Liver (tissue), 9 donors: ENCODE data around the gene MED25. TPM values are rescaled to one million over a fixed set of nuclear protein-coding genes. Genes with fewer than 3 reads are reported as not detected.

ENCODE experiments used
- DNase-seq: peaks from one replicate; pipeline ENCODE4 v3.0.0-alpha.2; 2017; ENCODE audit warnings: low spot score
- H3K27ac ChIP-seq, 2 donors: one replicate each; pipeline ENCODE4 v1.7.0; 2013; ENCODE audit warnings: inconsistent platforms in 2 of 2, low read length in 2 of 2, control low read depth in 1 of 2, low read depth in 1 of 2, mild to moderate bottlenecking in 1 of 2
- H3K27me3 ChIP-seq, 4 donors: one replicate each; pipeline versions ENCODE4 v1.6.1 to v1.7.0; 2013; ENCODE audit warnings: low read length in 3 of 4, inconsistent platforms in 1 of 4, mild to moderate bottlenecking in 1 of 4, moderate library complexity in 1 of 4; ENCODE audit not compliant: control insufficient read depth in 4 of 4, insufficient read depth in 4 of 4
- H3K36me3 ChIP-seq, 4 donors: one replicate each; pipeline versions ENCODE4 v1.6.1 to v1.7.0; 2013; ENCODE audit warnings: low read length in 3 of 4, mild to moderate bottlenecking in 3 of 4, low read depth in 1 of 4, moderate library complexity in 1 of 4; ENCODE audit not compliant: control insufficient read depth in 4 of 4, insufficient read depth in 3 of 4
- H3K4me1 ChIP-seq, 4 donors: one replicate each; pipeline versions ENCODE4 v1.6.1 to v1.7.0; 2013; ENCODE audit warnings: low read length in 3 of 4, mild to moderate bottlenecking in 3 of 4, moderate library complexity in 1 of 4; ENCODE audit not compliant: control insufficient read depth in 4 of 4, insufficient read depth in 4 of 4
- H3K4me3 ChIP-seq, 3 donors: one replicate each; pipeline versions ENCODE4 v1.6.1 to v1.7.0; 2013; ENCODE audit warnings: low read length in 3 of 3, control low read depth in 1 of 3, low read depth in 1 of 3, mild to moderate bottlenecking in 1 of 3
- H3K9ac ChIP-seq, 2 donors: one replicate each; pipeline ENCODE4 v1.7.0; 2013; ENCODE audit warnings: low read length in 2 of 2, mild to moderate bottlenecking in 2 of 2, moderate library complexity in 2 of 2, control low read depth in 1 of 2, low read depth in 1 of 2
- H3K9me3 ChIP-seq, 4 donors: one replicate each; pipeline versions ENCODE4 v1.6.1 to v1.7.0; 2013; ENCODE audit warnings: low read length in 3 of 4; ENCODE audit not compliant: control insufficient read depth in 4 of 4
- EGR1 ChIP-seq, 2 donors: IDR thresholded peaks; 2 replicates each; pipeline ENCODE4 v1.6.1; 2016 to 2018; ENCODE audit warnings: antibody characterized with exemption in 2 of 2, low read depth in 2 of 2
- FOXA1 ChIP-seq: IDR thresholded peaks from 2 replicates; pipeline ENCODE4 v1.6.1; 2016; ENCODE audit warnings: antibody characterized with exemption
- FOXA2 ChIP-seq: IDR thresholded peaks from 2 replicates; pipeline ENCODE4 v1.6.1; 2016; ENCODE audit warnings: antibody characterized with exemption
- GABPA ChIP-seq, 2 donors: IDR thresholded peaks in 1 of 2; conservative IDR thresholded peaks in 1 of 2; 2 replicates each; pipeline ENCODE4 v1.6.1; 2016; ENCODE audit warnings: antibody characterized with exemption in 2 of 2, mild to moderate bottlenecking in 1 of 2, moderate library complexity in 1 of 2
- HNF4A ChIP-seq, 2 donors: conservative IDR thresholded peaks; 2 replicates each; pipeline ENCODE4 v1.6.1; 2016; ENCODE audit warnings: antibody characterized with exemption in 2 of 2, mild to moderate bottlenecking in 2 of 2
- HNF4G ChIP-seq: IDR thresholded peaks from 2 replicates; pipeline ENCODE4 v1.6.1; 2016; ENCODE audit warnings: antibody characterized with exemption
- JUND ChIP-seq, 2 donors: IDR thresholded peaks; 2 replicates each; pipeline ENCODE4 v1.6.1; 2016; ENCODE audit warnings: antibody characterized with exemption in 2 of 2
- RAD21 ChIP-seq, 2 donors: IDR thresholded peaks; 2 replicates each; pipeline ENCODE4 v1.6.1; 2016; ENCODE audit warnings: antibody characterized with exemption in 2 of 2, mild to moderate bottlenecking in 2 of 2
- REST ChIP-seq: IDR thresholded peaks from 2 replicates; pipeline ENCODE4 v1.6.1; 2016; ENCODE audit warnings: antibody characterized with exemption, mild to moderate bottlenecking
- RXRA ChIP-seq, 2 donors: IDR thresholded peaks; 2 replicates each; pipeline ENCODE4 v1.6.1; 2017 to 2018; ENCODE audit warnings: antibody characterized with exemption in 2 of 2, mild to moderate bottlenecking in 1 of 2
- SP1 ChIP-seq: IDR thresholded peaks from 2 replicates; pipeline ENCODE4 v1.6.1; 2018; ENCODE audit warnings: antibody characterized with exemption, mild to moderate bottlenecking
- YY1 ChIP-seq: IDR thresholded peaks from 2 replicates; pipeline ENCODE4 v1.6.1; 2016; ENCODE audit warnings: antibody characterized with exemption, mild to moderate bottlenecking
- WGBS: extraction: QIAGEN DNeasy Blood & Tissue Kit; methylation state at CpG from one replicate; pipeline ENCODE4 v1.1.7; 2013; 5-methylcytosine and 5-hydroxymethylcytosine counted together
- polyA plus RNA-seq, 2 donors: library from polyadenylated mRNA; stranded (reverse) in 1 of 2; unstranded in 1 of 2; fragments of 200-250 nt in 1 of 2; fragments of >200 nt in 1 of 2; fragmentation: Nextera tagmentation in 1 of 2; extraction: Ambion mirVana in 1 of 2; gene quantifications; one replicate each; pipeline versions ENCODE4 v1.2.1 to v1.2.3, GENCODE V29; 2013 to 2015
- total RNA-seq, 2 donors: library from RNA; depleted of rRNA; stranded (reverse); fragments of >200 nt; gene quantifications; one replicate each; pipeline ENCODE4 v1.2.3, GENCODE V29; 2014
- TF ChIP-seq, protein P1 (sequence below): fragments of 150-350 bp; IDR thresholded peaks from 2 replicates; pipeline ENCODE4 v1.5.1; 2017; ENCODE audit warnings: improper control_type of control experiment, low read depth, low read length; ENCODE audit not compliant: missing input control
- TF ChIP-seq, protein P2 (sequence below): IDR thresholded peaks from 2 replicates; pipeline ENCODE4 v1.6.1; 2016; ENCODE audit warnings: antibody characterized with exemption
- TF ChIP-seq, protein P3 (sequence below): IDR thresholded peaks from 2 replicates; pipeline ENCODE4 v1.6.1; 2016; ENCODE audit warnings: antibody characterized with exemption
- donor health status: healthy.
- donor health status: healthy.
- donor health status: healthy.
- donor health status: healthy.
- donor health status: healthy.

Gene MED25
- total and polyA plus RNA-seq, 4 donors: 4.7 to 24.1 (median 9.6) TPM

GRCh38 chr19:49873834-49874233, 55.7 kb downstream of the MED25 start:
- no peak overlapping the region for H3K4me3 ChIP-seq
- H3K36me3 ChIP-seq: no peaks in the 10 kb centered on the region
- WGBS: 93% methylated on average over 10 of the region's 10 CpGs
- DNase-seq: no peak
- H3K27me3 ChIP-seq: no peaks in the 10 kb centered on the region
- no peaks in the 10 kb centered on the region for H3K9me3 ChIP-seq
- TF ChIP-seq EGR1 (IDR thresholded peaks at IDR 0.05; ENCODE audit: low read depth in 2 of 2): no peak
- no peak for TF ChIP-seq FOXA2
- TF ChIP-seq RXRA (IDR thresholded peaks at IDR 0.05): no peak
- TF ChIP-seq, protein P1, sequence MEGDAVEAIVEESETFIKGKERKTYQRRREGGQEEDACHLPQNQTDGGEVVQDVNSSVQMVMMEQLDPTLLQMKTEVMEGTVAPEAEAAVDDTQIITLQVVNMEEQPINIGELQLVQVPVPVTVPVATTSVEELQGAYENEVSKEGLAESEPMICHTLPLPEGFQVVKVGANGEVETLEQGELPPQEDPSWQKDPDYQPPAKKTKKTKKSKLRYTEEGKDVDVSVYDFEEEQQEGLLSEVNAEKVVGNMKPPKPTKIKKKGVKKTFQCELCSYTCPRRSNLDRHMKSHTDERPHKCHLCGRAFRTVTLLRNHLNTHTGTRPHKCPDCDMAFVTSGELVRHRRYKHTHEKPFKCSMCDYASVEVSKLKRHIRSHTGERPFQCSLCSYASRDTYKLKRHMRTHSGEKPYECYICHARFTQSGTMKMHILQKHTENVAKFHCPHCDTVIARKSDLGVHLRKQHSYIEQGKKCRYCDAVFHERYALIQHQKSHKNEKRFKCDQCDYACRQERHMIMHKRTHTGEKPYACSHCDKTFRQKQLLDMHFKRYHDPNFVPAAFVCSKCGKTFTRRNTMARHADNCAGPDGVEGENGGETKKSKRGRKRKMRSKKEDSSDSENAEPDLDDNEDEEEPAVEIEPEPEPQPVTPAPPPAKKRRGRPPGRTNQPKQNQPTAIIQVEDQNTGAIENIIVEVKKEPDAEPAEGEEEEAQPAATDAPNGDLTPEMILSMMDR: no peak
- no peak for TF ChIP-seq RAD21 (IDR thresholded peaks at IDR 0.05)
- TF ChIP-seq YY1: no peak
- TF ChIP-seq HNF4G: no peak
- no peak for TF ChIP-seq FOXA1
- TF ChIP-seq SP1: no peak
- TF ChIP-seq, protein P2, sequence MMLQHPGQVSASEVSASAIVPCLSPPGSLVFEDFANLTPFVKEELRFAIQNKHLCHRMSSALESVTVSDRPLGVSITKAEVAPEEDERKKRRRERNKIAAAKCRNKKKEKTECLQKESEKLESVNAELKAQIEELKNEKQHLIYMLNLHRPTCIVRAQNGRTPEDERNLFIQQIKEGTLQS: no peak
- no peak overlapping the region for H3K27ac ChIP-seq
- peaks cover 6 to 40% (median 30%) of the 10 kb centered on the region in 4 donors for H3K4me1 ChIP-seq
- no peak overlapping the region for H3K9ac ChIP-seq

- TF ChIP-seq FOXA2 (no peak), RAD21 (IDR thresholded peaks at IDR 0.05) (no peak), REST (no peak), HNF4G (no peak), EGR1 (IDR thresholded peaks at IDR 0.05; ENCODE audit: low read depth in 2 of 2) (no peak), HNF4A (conservative IDR thresholded peaks at IDR 0.05) (no peak), FOXA1 (no peak), JUND (IDR thresholded peaks at IDR 0.05) (no peak), YY1 (no peak), SP1 (no peak), GABPA (IDR thresholded peaks at IDR 0.05 in 1 of 2, conservative IDR thresholded peaks at IDR 0.05 in 1 of 2) (no peak)
- TF ChIP-seq, protein P1: no peak
- TF ChIP-seq, protein P2: no peak
- TF ChIP-seq, protein P3, sequence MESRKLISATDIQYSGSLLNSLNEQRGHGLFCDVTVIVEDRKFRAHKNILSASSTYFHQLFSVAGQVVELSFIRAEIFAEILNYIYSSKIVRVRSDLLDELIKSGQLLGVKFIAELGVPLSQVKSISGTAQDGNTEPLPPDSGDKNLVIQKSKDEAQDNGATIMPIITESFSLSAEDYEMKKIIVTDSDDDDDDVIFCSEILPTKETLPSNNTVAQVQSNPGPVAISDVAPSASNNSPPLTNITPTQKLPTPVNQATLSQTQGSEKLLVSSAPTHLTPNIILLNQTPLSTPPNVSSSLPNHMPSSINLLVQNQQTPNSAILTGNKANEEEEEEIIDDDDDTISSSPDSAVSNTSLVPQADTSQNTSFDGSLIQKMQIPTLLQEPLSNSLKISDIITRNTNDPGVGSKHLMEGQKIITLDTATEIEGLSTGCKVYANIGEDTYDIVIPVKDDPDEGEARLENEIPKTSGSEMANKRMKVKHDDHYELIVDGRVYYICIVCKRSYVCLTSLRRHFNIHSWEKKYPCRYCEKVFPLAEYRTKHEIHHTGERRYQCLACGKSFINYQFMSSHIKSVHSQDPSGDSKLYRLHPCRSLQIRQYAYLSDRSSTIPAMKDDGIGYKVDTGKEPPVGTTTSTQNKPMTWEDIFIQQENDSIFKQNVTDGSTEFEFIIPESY: no peak
- Histone ChIP-seq H3K4me3 (no peak overlapping the region), H3K27ac (no peak overlapping the region), H3K9ac (no peak overlapping the region), H3K36me3 (peaks cover 0 to 7% (median 2%) of the 10 kb centered on the region in 4 donors), H3K27me3 (no peaks in the 10 kb centered on the region), H3K4me1 (peaks cover 6 to 41% (median 32%) of the 10 kb centered on the region in 4 donors), H3K9me3 (no peaks in the 10 kb centered on the region)
- no peak for DNase-seq
- WGBS: 95% methylated on average over 11 of the region's 11 CpGs
These were observed 56.5 kb downstream of the MED25 start for GRCh38 chr19:49874503-49875157.
